Esophagus squamous epithelium (tissue), 5 donors: Measurements from ENCODE around the gene TOE1. TPM values are rescaled to one million over a fixed set of nuclear protein-coding genes. Genes with fewer than 3 reads are reported as not detected.
A peak's percentile ranks its signal among the peaks of the same experiment; 100 is the strongest.
"Not testable (repeated sequence)": the region's sequence is repeated elsewhere in the genome, so short reads cannot be mapped to it uniquely, and the experiment has no call there.

Experiments
- DNase-seq: peaks from one replicate; lab custom pipeline; 2025; lab: John Stamatoyannopoulos, UW
- H3K27ac ChIP-seq, 4 donors: fragments of 200-600 bp; sonication (generic); one replicate each; pipeline ENCODE4 v1.5.1; 2016 to 2019; ENCODE audit warnings: mild to moderate bottlenecking in 1 of 4
- H3K27me3 ChIP-seq, 4 donors: fragments of 200-600 bp; sonication (generic); 1 replicate in 3 of 4; 2 replicates in 1 of 4; pipeline versions ENCODE4 v1.5.1 to v1.6.0; 2017 to 2021; ENCODE audit warnings: antibody characterized with exemption in 1 of 4
- H3K36me3 ChIP-seq, 3 donors: fragments of 200-600 bp; sonication (generic); one replicate each; pipeline ENCODE4 v1.5.1; 2016 to 2019
- H3K4me1 ChIP-seq, 3 donors: fragments of 200-600 bp; sonication (generic); one replicate each; pipeline ENCODE4 v1.5.1; 2017 to 2019
- H3K4me3 ChIP-seq, 4 donors: fragments of 200-600 bp; sonication (generic); 1 replicate in 3 of 4; 2 replicates in 1 of 4; pipeline ENCODE4 v1.5.1; 2016 to 2019; ENCODE audit warnings: mild to moderate bottlenecking in 2 of 4, moderate library complexity in 1 of 4
- H3K9me3 ChIP-seq, 3 donors: fragments of 200-600 bp; sonication (generic); one replicate each; pipeline ENCODE4 v1.5.1; 2016 to 2019
- CTCF ChIP-seq, 6 experiments: fragments of 450-650 bp in 4 of 6; fragments of 200-600 bp in 2 of 6; sonication (generic) in 2 of 6; IDR thresholded peaks; one replicate each; pipeline ENCODE4 v1.5.1; 2016 to 2019; ENCODE audit warnings: antibody characterized with exemption in 6 of 6, mild to moderate bottlenecking in 4 of 6, moderate library complexity in 4 of 6
- POLR2A ChIP-seq, 4 donors: fragments of 450-650 bp; IDR thresholded peaks; one replicate each; pipeline ENCODE4 v1.6.1; 2017; ENCODE audit warnings: antibody characterized with exemption in 4 of 4, mild to moderate bottlenecking in 4 of 4, moderate library complexity in 3 of 4
- WGBS, 2 donors: methylation state at CpG; one replicate each; pipeline ENCODE4 v1.1.5; 2018; 5-methylcytosine and 5-hydroxymethylcytosine counted together
- intact Hi-C: fragments of 100-400 bp; cut with DNase I; formaldehyde crosslinking; loops from one replicate; pipeline ENCODE4 v1.15.0; 2022
- total RNA-seq, 4 donors: library from RNA; depleted of rRNA; stranded (reverse); fragments of >200 nt; gene quantifications; one replicate each; pipeline ENCODE4 v1.1.0, GENCODE V29; 2016
- donor health status: DM: yes; HTN: yes; CAD: no.

TOE1 gene
- total RNA-seq, 4 donors from 2014 or later: 6.4 to 11.4 (median 9.1) TPM

- no peak overlapping the region for H3K4me3 ChIP-seq
- no peak for DNase-seq
- H3K27ac ChIP-seq: peak overlapping the region in 1 of 4 donors; percentile 53
- H3K27me3 ChIP-seq: no peaks in the 10 kb centered on the region
- WGBS, 2 donors: 34 to 42% methylated on average over 2 of the region's 2 CpGs
- peaks cover 0 to 15% (median 0%) of the 10 kb centered on the region in 3 donors for H3K36me3 ChIP-seq
- no peaks in the 10 kb centered on the region for H3K9me3 ChIP-seq
- TF ChIP-seq POLR2A (IDR thresholded peaks at IDR 0.05): no peak
- no peak for TF ChIP-seq CTCF (IDR thresholded peaks at IDR 0.05)
- peaks cover 12 to 36% (median 14%) of the 10 kb centered on the region in 3 donors for H3K4me1 ChIP-seq
- intact Hi-C loops: no loop called here
Measured at GRCh38 chr1:45355683-45356082, 15.7 kb downstream of the TOE1 start.

GRCh38 chr1:45356186-45356585, 16.2 kb downstream of the TOE1 start:
- TF ChIP-seq CTCF (IDR thresholded peaks at IDR 0.05): no peak
- Histone ChIP-seq H3K27ac (peak overlapping the region in 1 of 4 donors; percentile 53), H3K4me1 (peaks cover 14 to 40% (median 17%) of the 10 kb centered on the region in 3 donors), H3K9me3 (no peaks in the 10 kb centered on the region), H3K36me3 (peaks cover 0 to 15% (median 0%) of the 10 kb centered on the region in 3 donors), H3K4me3 (no peak overlapping the region), H3K27me3 (no peaks in the 10 kb centered on the region)
- 27 to 38% methylated on average over 4 of the region's 4 CpGs for WGBS, 2 donors
- no peak for DNase-seq
- intact Hi-C loops: no loop called here

GRCh38 chr1:45359882-45360513, 20.0 kb downstream of the TOE1 start:
- DNase-seq: no peak
- H3K9me3 ChIP-seq: no peaks in the 10 kb centered on the region
- H3K4me3 ChIP-seq: peak overlapping the region in 1 of 4 donors; percentile 25
- TF ChIP-seq CTCF (IDR thresholded peaks at IDR 0.05) (peak; percentile 54 to 82 (median 71)), POLR2A (IDR thresholded peaks at IDR 0.05) (no peak)
- intact Hi-C loops: loop anchor here (2.0 kb wide), 1 partner anchor 133 kb away; no protein-coding TSS in a partner anchor
- peak overlapping the region; percentile 71 to 87 (median 86) for H3K27ac ChIP-seq
- no peaks in the 10 kb centered on the region for H3K27me3 ChIP-seq
- no peaks in the 10 kb centered on the region for H3K36me3 ChIP-seq
- H3K4me1 ChIP-seq: peaks cover 14 to 46% (median 17%) of the 10 kb centered on the region in 3 donors
- WGBS, 2 donors: 10% methylated on average over 7 of the region's 7 CpGs

GRCh38 chr1:45360981-45361380, 21.0 kb downstream of the TOE1 start:
- 9 to 19% methylated on average over 7 of the region's 7 CpGs for WGBS, 2 donors
- H3K9me3 ChIP-seq, DNase-seq, H3K36me3 ChIP-seq, H3K27me3 ChIP-seq, intact Hi-C loops: not testable (repeated sequence)
- H3K4me1 ChIP-seq: peaks cover 14 to 36% (median 17%) of the 10 kb centered on the region in 3 donors
- peak in 3 of 6 experiments; percentile 29 to 35 (median 31) for TF ChIP-seq CTCF (IDR thresholded peaks at IDR 0.05)
- H3K4me3 ChIP-seq: peak overlapping the region in 3 of 4 donors; percentile 13 to 26 (median 13)
- H3K27ac ChIP-seq: peak overlapping the region; percentile 71 to 87 (median 86)

- 93 to 94% methylated on average over 2 of the region's 2 CpGs for WGBS, 2 donors
- DNase-seq: no peak
- TF ChIP-seq POLR2A (IDR thresholded peaks at IDR 0.05): no peak
- TF ChIP-seq CTCF (IDR thresholded peaks at IDR 0.05): no peak
- Histone ChIP-seq H3K9me3 (no peaks in the 10 kb centered on the region), H3K27ac (no peak overlapping the region), H3K27me3 (no peaks in the 10 kb centered on the region), H3K4me3 (no peak overlapping the region), H3K36me3 (no peaks in the 10 kb centered on the region), H3K4me1 (peaks cover 11 to 26% (median 12%) of the 10 kb centered on the region in 3 donors)
- intact Hi-C loops: no loop called here
Measured at GRCh38 chr1:45364294-45364693, 24.3 kb downstream of the TOE1 start.
